Endothelial cell of umbilical vein (primary cell): ENCODE measurements around the gene SRSF1. TPM values are rescaled to one million over a fixed set of nuclear protein-coding genes. Genes with fewer than 3 reads are reported as not detected.
A peak's percentile ranks its signal among the peaks of the same experiment; 100 is the strongest.
"Not testable (repeated sequence)": the region's sequence is repeated elsewhere in the genome, so short reads cannot be mapped to it uniquely, and the experiment has no call there.

Experiments used
- BruUV-seq: library from RNA; stranded (reverse); fragments of 400-500 nt; replicated peaks from 2 replicates; lab custom pipeline; 2021; lab: Mats Ljungman, UMichigan
- CTCF ChIA-PET: fragments of 300-600, 350-600 bp; sonication (Branson Sonifier 250); formaldehyde crosslinking; loops from one replicate; lab custom pipeline; 2021; ENCODE audit warnings: antibody characterized with exemption, inconsistent platforms; lab: Charles Lee
- POLR2A ChIA-PET: fragments of 300-600, 350-600 bp; sonication (Branson Sonifier 250); formaldehyde crosslinking; loops from one replicate; lab custom pipeline; 2021; ENCODE audit warnings: antibody characterized with exemption, inconsistent platforms; lab: Charles Lee
- DNase-seq: peaks from one replicate; pipeline ENCODE4 v3.0.0-alpha.2; 2011; ENCODE audit warnings: low read depth, low spot score
- FAIRE-seq: peaks from 2 replicates; lab custom pipeline; 2011; peaks lifted over from hg19 to GRCh38; lab: Jason Lieb, UNC
- H2AFZ ChIP-seq: 2 replicates; pipeline ENCODE4 v1.6.0; 2012; ENCODE audit warnings: low read depth, low read length, control low read depth, inconsistent platforms
- H3K27ac ChIP-seq: 2 replicates; pipeline ENCODE4 v1.5.1; 2011; ENCODE audit warnings: low read depth, mild to moderate bottlenecking, control low read depth, low read length, moderate library complexity; ENCODE audit not compliant: insufficient read depth
- H3K27me3 ChIP-seq, 2 experiments: 2 replicates each; pipeline versions ENCODE4 v1.6.0 to v1.6.1; 2011; ENCODE audit warnings: low read length in 2 of 2, mixed read lengths in 1 of 2; ENCODE audit not compliant: control insufficient read depth in 2 of 2, insufficient read depth in 2 of 2
- H3K36me3 ChIP-seq, 2 experiments: 2 replicates in 1 of 2; 3 replicates in 1 of 2; pipeline ENCODE4 v1.5.1; 2011; ENCODE audit warnings: low read length in 2 of 2, mild to moderate bottlenecking in 1 of 2, moderate library complexity in 1 of 2; ENCODE audit not compliant: control insufficient read depth in 2 of 2, insufficient read depth in 2 of 2; ENCODE audit errors: extremely low read depth in 1 of 2
- H3K4me1 ChIP-seq: 3 replicates; pipeline ENCODE4 v1.5.1; 2011; ENCODE audit warnings: mild to moderate bottlenecking, low read length; ENCODE audit not compliant: control insufficient read depth, insufficient read depth; ENCODE audit errors: extremely low read depth
- H3K4me2 ChIP-seq: 2 replicates; pipeline ENCODE4 v1.6.1; 2011; ENCODE audit warnings: low read length, control low read depth, mixed read lengths; ENCODE audit not compliant: insufficient read depth
- H3K4me3 ChIP-seq, 3 experiments: fragments of 200-600 bp in 1 of 3; sonication (generic), shearing (Covaris generic) in 1 of 3; replicated peaks in 1 of 3; 2 replicates each; pipeline ENCODE4 v1.5.1; 2011 to 2016; ENCODE audit warnings: control low read depth in 3 of 3, low read length in 3 of 3, mild to moderate bottlenecking in 2 of 3, inconsistent platforms in 1 of 3, low read depth in 1 of 3, moderate library complexity in 1 of 3; ENCODE audit not compliant: insufficient read depth in 1 of 3
- H3K79me2 ChIP-seq: 2 replicates; pipeline ENCODE4 v1.6.0; 2012; ENCODE audit warnings: low read length, inconsistent platforms; ENCODE audit not compliant: control insufficient read depth, insufficient read depth
- H3K9ac ChIP-seq: replicated peaks from 2 replicates; pipeline ENCODE3; 2011; ENCODE audit warnings: low read length, control low read depth; ENCODE audit not compliant: insufficient read depth; ENCODE audit errors: extremely low read depth
- H3K9me1 ChIP-seq: replicated peaks from 3 replicates; pipeline ENCODE4 v1.6.0; 2011; ENCODE audit warnings: mild to moderate bottlenecking, low read length; ENCODE audit not compliant: control insufficient read depth, insufficient read depth; ENCODE audit errors: extremely low read depth
- H3K9me3 ChIP-seq: replicated peaks from 2 replicates; pipeline ENCODE4 v1.5.1; 2012; ENCODE audit warnings: low read length, inconsistent platforms; ENCODE audit not compliant: control insufficient read depth, insufficient read depth
- H4K20me1 ChIP-seq: replicated peaks from 2 replicates; pipeline ENCODE3; 2011; ENCODE audit warnings: mild to moderate bottlenecking, low read length; ENCODE audit not compliant: control insufficient read depth, insufficient read depth; ENCODE audit errors: extremely low read depth
- CTCF ChIP-seq, 2 donors: IDR thresholded peaks; 1 replicate in 1 of 2; 2 replicates in 1 of 2; pipeline ENCODE4 v1.5.1; 2011; ENCODE audit warnings: low read length in 2 of 2, mild to moderate bottlenecking in 2 of 2, moderate library complexity in 2 of 2, control low read depth in 1 of 2, inconsistent platforms in 1 of 2, low read depth in 1 of 2; ENCODE audit not compliant: insufficient read depth in 1 of 2; ENCODE audit errors: extremely low read depth in 1 of 2
- EZH2 ChIP-seq: IDR thresholded peaks from 2 replicates; pipeline ENCODE4 v1.6.1; 2012; ENCODE audit warnings: borderline replicate concordance, low read depth, mild to moderate bottlenecking, moderate library complexity, low read length, inconsistent platforms; ENCODE audit not compliant: severe bottlenecking
- FOS ChIP-seq: IDR thresholded peaks from 2 replicates; pipeline ENCODE4 v1.6.1; 2011; ENCODE audit warnings: mild to moderate bottlenecking, low read length, moderate library complexity, borderline replicate concordance; ENCODE audit not compliant: insufficient read depth
- GATA2 ChIP-seq: IDR thresholded peaks from 2 replicates; pipeline ENCODE4 v1.7.0; 2011; ENCODE audit warnings: low read depth, mild to moderate bottlenecking, moderate library complexity, mixed read lengths, low read length; ENCODE audit not compliant: insufficient read length, insufficient read depth
- JUN ChIP-seq: IDR thresholded peaks from 2 replicates; pipeline ENCODE4 v1.6.1; 2011; ENCODE audit warnings: borderline replicate concordance, low read depth; ENCODE audit not compliant: insufficient read length, insufficient read depth
- MAX ChIP-seq: IDR thresholded peaks from 2 replicates; pipeline ENCODE4 v1.6.1; 2011; ENCODE audit not compliant: insufficient read depth, insufficient read length
- MYC ChIP-seq: IDR thresholded peaks from one replicate; pipeline ENCODE4 v1.6.1; 2011; ENCODE audit warnings: mild to moderate bottlenecking, low read depth, low read length
- POLR2A ChIP-seq: IDR thresholded peaks from 2 replicates; pipeline ENCODE4 v1.6.1; 2012; ENCODE audit warnings: low read depth, mild to moderate bottlenecking, control low read depth, low read length
- POLR2AphosphoS5 ChIP-seq: IDR thresholded peaks from 2 replicates; pipeline ENCODE4 v1.6.1; 2012; ENCODE audit warnings: low read depth, mild to moderate bottlenecking, control low read depth, low read length, moderate library complexity; ENCODE audit not compliant: insufficient read depth
- dilution Hi-C: fragments of 300-500 bp; cut with MboI; formaldehyde crosslinking; loops from one replicate; pipeline ENCODE4 v1.15.0; 2019; ENCODE audit warnings: low sequenced_read_pairs; ENCODE audit not compliant: extremely low pct_ligation_motif_present
- intact Hi-C: fragments of 100-400 bp; cut with micrococcal nuclease; formaldehyde crosslinking; loops from one replicate; pipeline ENCODE4 v1.10.0; 2022
- polyA plus RNA-seq, 4 experiments: library from polyadenylated mRNA; depleted of rRNA in 3 of 4; stranded (reverse) in 3 of 4; unstranded in 1 of 4; fragments of >200 nt; gene quantifications; 2 replicates each; pipeline versions ENCODE4 v1.2.1 to v1.2.3, GENCODE V29; 2011 to 2012; ENCODE audit warnings: missing spikeins in 1 of 4
- total RNA-seq: library from RNA; stranded (reverse); gene quantifications from 2 replicates; pipeline ENCODE4 v1.2.3, GENCODE V29; 2021

The SRSF1 gene
- total and polyA plus RNA-seq, 2 donors (not counting 3 experiments of a cell fraction or from before 2014, with no cell fraction given) = 133 to 316 TPM

- Histone ChIP-seq H3K9me1 (no peaks in the 10 kb centered on the region), H3K27ac (no peak overlapping the region), H3K79me2 (peaks cover 2% of the 10 kb centered on the region), H3K9me3 (no peaks in the 10 kb centered on the region), H3K4me2 (no peak overlapping the region), H2AFZ (no peak overlapping the region), H3K9ac (no peak overlapping the region), H3K4me1 (peaks cover 6% of the 10 kb centered on the region), H3K27me3 (no peaks in the 10 kb centered on the region), H4K20me1 (no peaks in the 10 kb centered on the region), H3K36me3 (peaks cover 8 to 22% of the 10 kb centered on the region in 2 experiments), H3K4me3 (no peak overlapping the region)
- POLR2A ChIA-PET = interaction anchor here (0.6 kb wide), 1 partner anchor 1141 kb away, joined by 7 read pairs; the partner anchor contains the start of genes C17orf67 and DGKE
- dilution Hi-C loops = loop anchor here (25.0 kb wide), 1 partner anchor 113 kb away; the partner anchor contains the start of gene MRPS23
- no TSS peak for BruUV-seq
- no peak for FAIRE-seq
- CTCF ChIA-PET = interaction anchor here (1.0 to 2.4 kb wide), 7 partner anchors 11 to 117 kb away, joined by 3 to 8 read pairs (median 4); partner anchors contain the start of gene CUEDC1
- DNase-seq = no peak
- no peak for TF ChIP-seq CTCF (IDR thresholded peaks at IDR 0.05; ENCODE audit: extremely low read depth in 1 of 2, insufficient read depth in 1 of 2, low read depth in 1 of 2, low read length in 2 of 2)
- no peak for TF ChIP-seq POLR2AphosphoS5
- no peak for TF ChIP-seq MYC
- no peak for TF ChIP-seq GATA2
- no peak for TF ChIP-seq JUN
- TF ChIP-seq MAX = no peak
- no peak for TF ChIP-seq EZH2
- TF ChIP-seq POLR2A = no peak
- no peak for TF ChIP-seq FOS
- intact Hi-C loops = no loop called here
Observed at GRCh38 chr17:57975044-57975443, 32.0 kb downstream of the SRSF1 start.

- CTCF ChIA-PET = interaction anchor here (1.1 to 1.6 kb wide), 3 partner anchors 11 to 26 kb away, joined by 3 to 6 read pairs (median 4); no protein-coding TSS in a partner anchor
- H3K9me3 ChIP-seq, FAIRE-seq, H3K27me3 ChIP-seq, H3K27ac ChIP-seq, H4K20me1 ChIP-seq, POLR2A ChIA-PET, H3K79me2 ChIP-seq, H3K4me3 ChIP-seq, H3K9ac ChIP-seq, dilution Hi-C loops, H3K4me1 ChIP-seq, H3K9me1 ChIP-seq, H2AFZ ChIP-seq, DNase-seq, H3K4me2 ChIP-seq, intact Hi-C loops: not testable (repeated sequence)
- peaks cover 8 to 22% of the 10 kb centered on the region in 2 experiments for H3K36me3 ChIP-seq
- TSS peak; percentile 23 for BruUV-seq
Observed at GRCh38 chr17:57974053-57974824, 32.8 kb downstream of the SRSF1 start.
